ENCODE data around the gene RRAD.

- TF ChIP-seq RCOR1 (IDR thresholded peaks at IDR 0.05; ENCODE audit: insufficient replicate concordance, low read length), result no peak
- TF ChIP-seq CTCF (conservative IDR thresholded peaks at IDR 0.05; ENCODE audit: low read depth, low read length), result no peak
- no peak for TF ChIP-seq ELK1 (IDR thresholded peaks at IDR 0.05; ENCODE audit: borderline replicate concordance, low read depth, low read length)
- TF ChIP-seq MXI1 (IDR thresholded peaks at IDR 0.05; ENCODE audit: borderline replicate concordance, low read depth, low read length), result no peak
- no peak for TF ChIP-seq POLR2A (IDR thresholded peaks at IDR 0.05; ENCODE audit: low read depth, low read length)
- no peak for TF ChIP-seq USF2 (IDR thresholded peaks at IDR 0.05; ENCODE audit: low read depth, low read length)
- no peak for TF ChIP-seq CEBPB (IDR thresholded peaks at IDR 0.05; ENCODE audit: low read depth, low read length)
These were observed 34.0 kb downstream of the RRAD start for GRCh38 chr16:66891360-66891759.

Measured in IMR-90 (cell line).